COR-L47 (cell line): ENCODE data around the gene AQP7.
"Not testable (repeated sequence)": the region's sequence is repeated elsewhere in the genome, so short reads cannot be mapped to it uniquely, and the experiment has no call there.

Source experiments
- DNase-seq: peaks from one replicate; lab custom pipeline; 2025; lab: John Stamatoyannopoulos, UW

AQP7 gene

DNA sequence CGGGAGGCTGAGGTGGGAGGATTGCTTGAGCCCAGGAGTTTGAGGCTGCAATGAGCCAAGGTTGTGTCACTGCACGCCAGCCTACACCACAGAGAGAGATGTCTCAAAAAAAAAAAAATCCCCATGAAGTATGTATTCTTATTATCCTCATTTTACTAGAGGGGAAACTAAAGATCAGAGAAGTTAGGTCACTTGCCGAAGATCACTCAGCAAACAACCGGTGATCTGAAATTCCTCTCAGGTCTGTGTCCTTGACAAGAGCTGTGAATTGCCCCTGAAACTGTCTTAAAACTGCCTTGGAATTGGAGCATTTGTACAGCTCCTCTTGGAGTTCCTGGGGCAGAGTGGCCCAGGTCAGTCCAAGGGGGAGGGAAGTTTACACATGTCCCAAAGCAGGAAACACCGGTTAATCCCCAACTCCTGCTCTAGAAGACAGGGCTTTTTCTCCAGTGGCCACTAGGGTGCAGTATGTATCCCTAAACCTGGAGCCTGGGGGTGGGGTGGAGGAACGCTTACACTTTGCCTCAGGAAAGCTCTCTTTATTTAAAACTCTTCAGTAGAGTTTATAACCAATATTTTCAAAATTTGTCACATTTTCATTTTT lies 27.6 kb downstream of the AQP7 start:
- peak; percentile 52 for DNase-seq

GRCh38 chr9:33374190-33374589 lies 28.2 kb downstream of the AQP7 start:
- no peak for DNase-seq

- no peak for DNase-seq
These were observed 29.5 kb downstream of the AQP7 start for GRCh38 chr9:33372900-33373299.

GRCh38 chr9:33366979-33367480 lies 35.3 kb downstream of the AQP7 start:
- no peak for DNase-seq

- not testable (repeated sequence) for DNase-seq
These were observed 37.6 kb downstream of the AQP7 start for GRCh38 chr9:33364814-33365213.

DNA sequence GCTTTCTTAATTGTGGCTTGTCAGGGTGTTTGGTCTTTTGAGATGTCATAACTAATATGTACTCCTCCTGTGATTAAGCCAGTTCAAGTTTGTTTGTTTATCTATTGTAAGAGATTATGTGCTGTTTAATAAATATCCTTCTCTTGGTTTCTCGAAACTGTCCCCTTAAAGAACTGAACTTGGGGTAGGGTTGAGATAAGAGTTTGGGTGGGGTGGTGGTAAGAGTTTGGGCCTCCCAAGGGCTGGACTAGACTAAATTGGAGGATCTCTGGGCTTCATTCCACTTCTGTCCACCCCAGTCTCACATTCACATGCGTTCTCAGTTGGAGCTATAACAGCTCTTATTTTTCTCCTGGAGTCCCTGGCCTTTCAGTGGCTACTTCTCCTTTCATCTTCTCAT lies 38.2 kb downstream of the AQP7 start:
- no peak for DNase-seq

GRCh38 chr9:33358641-33359040 lies 43.7 kb downstream of the AQP7 start:
- DNase-seq: not testable (repeated sequence)

GRCh38 chr9:33355933-33356332 lies 46.4 kb downstream of the AQP7 start:
- DNase-seq: no peak

- DNase-seq: no peak
These were observed 47.6 kb downstream of the AQP7 start for GRCh38 chr9:33354651-33355211.

DNA sequence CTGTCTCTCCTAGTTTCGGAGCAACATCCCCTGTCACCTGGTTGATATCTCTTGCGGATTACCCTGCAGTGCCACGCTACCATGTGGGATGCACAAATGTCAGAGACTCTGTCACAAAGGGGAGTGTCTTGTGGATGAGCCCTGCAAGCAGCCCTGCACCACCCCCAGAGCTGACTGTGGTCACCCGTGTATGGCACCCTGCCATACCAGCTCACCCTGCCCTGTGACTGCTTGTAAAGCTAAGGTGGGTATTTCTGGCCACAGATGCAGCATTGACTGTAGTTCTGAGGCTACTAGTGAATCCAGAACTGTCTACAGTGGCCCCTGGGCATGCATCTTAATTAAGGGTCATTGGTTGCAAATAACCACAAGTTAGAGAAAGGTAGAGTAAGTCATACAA lies 50.8 kb downstream of the AQP7 start:
- DNase-seq: no peak

DNA sequence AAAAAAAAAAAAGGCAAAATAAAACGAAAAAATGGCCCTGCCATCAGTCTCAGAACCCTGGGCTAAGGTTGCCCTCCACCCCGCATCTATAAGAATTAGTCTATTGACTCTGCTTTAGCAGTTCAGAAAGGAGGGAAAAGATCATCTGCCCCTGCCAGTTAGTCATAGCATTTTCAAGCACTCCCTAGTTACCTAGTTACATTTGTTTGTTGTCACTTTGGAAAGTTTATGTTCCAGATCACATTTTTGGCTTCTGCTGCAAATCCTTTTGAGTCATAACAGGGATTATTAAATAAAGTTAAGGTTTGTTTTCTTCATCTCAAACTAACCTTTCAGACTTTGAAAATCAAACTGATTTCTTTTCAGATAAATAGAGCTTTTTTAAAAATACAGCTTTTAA lies 52.1 kb downstream of the AQP7 start:
- DNase-seq: no peak

GRCh38 chr9:33349743-33350142 lies 52.6 kb downstream of the AQP7 start:
- no peak for DNase-seq

DNA sequence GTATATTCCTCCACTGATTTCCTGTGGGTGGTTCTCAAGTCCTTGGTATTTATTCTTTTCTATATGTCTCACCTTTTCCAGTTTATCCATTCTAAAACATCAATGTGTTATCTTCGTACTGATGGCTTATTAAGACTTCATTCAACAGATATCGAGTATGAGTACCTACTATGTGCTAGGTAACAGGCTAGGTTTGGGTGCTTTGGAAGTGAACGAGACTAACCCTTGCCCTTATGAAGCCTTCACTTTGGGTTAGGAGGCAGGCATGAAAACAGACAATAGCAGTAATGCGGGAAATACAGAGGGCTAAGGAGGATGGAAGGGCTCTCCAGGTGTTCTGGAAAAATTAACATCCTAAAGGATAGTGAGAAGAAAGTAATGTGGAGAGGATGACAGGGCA lies 53.4 kb downstream of the AQP7 start:
- no peak for DNase-seq

DNA sequence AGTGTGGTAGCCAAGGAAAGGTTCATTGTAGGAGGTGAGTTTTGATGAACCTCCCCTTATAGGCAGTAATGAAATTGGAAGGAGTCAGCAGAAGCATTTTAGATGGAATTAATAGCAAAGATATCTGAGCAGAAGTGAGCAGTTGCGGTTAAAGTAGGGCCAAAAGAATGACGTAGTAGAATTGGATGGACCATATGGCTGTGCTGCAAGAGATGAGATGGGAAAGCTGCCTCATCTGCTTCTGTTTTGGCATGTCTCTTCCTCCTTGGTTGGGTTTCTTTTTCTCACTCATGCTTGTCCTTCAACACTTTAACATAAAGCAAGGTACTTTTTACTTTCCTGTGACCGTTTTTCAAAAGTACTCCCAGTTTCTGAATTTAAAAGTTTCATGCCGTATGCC lies 55.8 kb downstream of the AQP7 start:
- no peak for DNase-seq

- DNase-seq: no peak
These were observed 58.2 kb downstream of the AQP7 start for GRCh38 chr9:33344145-33344544.

DNA sequence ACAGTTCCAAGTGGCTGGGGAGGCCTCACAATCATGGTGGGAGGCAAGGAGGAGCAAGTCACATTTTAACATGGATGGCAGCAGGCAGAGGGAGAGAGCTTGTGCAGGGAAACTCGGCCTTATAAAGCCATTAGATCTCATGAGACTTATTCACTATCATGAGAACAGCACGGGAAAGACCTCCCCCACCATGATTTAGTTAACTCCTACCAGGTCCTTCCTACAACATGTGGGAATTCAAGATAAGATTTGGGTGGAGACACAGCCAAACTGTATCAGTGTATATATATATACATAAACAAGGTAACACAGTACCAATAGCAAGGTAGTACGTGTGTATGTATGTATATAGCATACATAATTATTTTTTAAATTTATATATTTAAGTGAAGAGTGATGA lies 61.2 kb downstream of the AQP7 start:
- no peak for DNase-seq

DNA sequence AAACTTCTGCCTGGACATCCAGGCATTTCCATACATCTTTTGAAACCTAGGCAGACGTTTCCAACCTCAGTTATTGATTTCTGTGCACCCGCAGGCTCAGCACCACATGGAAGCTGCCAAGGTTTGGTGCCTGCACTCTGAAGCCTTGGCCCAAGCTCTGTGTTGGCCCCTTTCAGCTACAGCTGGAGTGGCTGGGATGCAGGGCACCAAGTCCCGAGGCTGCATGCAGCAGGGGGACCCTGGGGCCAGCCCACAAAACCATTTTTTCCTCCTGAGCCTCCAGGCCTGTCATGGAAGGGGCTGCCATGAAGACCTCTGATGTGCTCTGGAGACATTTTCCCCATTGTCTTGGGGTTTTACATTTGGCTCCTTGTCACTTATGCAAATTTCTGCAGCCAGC lies 62.2 kb downstream of the AQP7 start:
- no peak for DNase-seq
